Endothelial cell of umbilical vein (primary cell): Measurements from ENCODE around the gene CCP110. TPM values are rescaled to one million over a fixed set of nuclear protein-coding genes. Genes with fewer than 3 reads are reported as not detected.

Experiments
- BruUV-seq: library from RNA; stranded (reverse); fragments of 400-500 nt; replicated peaks from 2 replicates; lab custom pipeline; 2021; lab: Mats Ljungman, UMichigan
- CTCF ChIA-PET: fragments of 300-600, 350-600 bp; sonication (Branson Sonifier 250); formaldehyde crosslinking; loops from one replicate; lab custom pipeline; 2021; ENCODE audit warnings: antibody characterized with exemption, inconsistent platforms; lab: Charles Lee
- POLR2A ChIA-PET: fragments of 300-600, 350-600 bp; sonication (Branson Sonifier 250); formaldehyde crosslinking; loops from one replicate; lab custom pipeline; 2021; ENCODE audit warnings: antibody characterized with exemption, inconsistent platforms; lab: Charles Lee
- DNase-seq: peaks from one replicate; pipeline ENCODE4 v3.0.0-alpha.2; 2011; ENCODE audit warnings: low read depth, low spot score
- FAIRE-seq: peaks from 2 replicates; lab custom pipeline; 2011; peaks lifted over from hg19 to GRCh38; lab: Jason Lieb, UNC
- H2AFZ ChIP-seq: 2 replicates; pipeline ENCODE4 v1.6.0; 2012; ENCODE audit warnings: low read depth, low read length, control low read depth, inconsistent platforms
- H3K27ac ChIP-seq: 2 replicates; pipeline ENCODE4 v1.5.1; 2011; ENCODE audit warnings: low read depth, mild to moderate bottlenecking, control low read depth, low read length, moderate library complexity; ENCODE audit not compliant: insufficient read depth
- H3K27me3 ChIP-seq, 2 experiments: 2 replicates each; pipeline versions ENCODE4 v1.6.0 to v1.6.1; 2011; ENCODE audit warnings: low read length in 2 of 2, mixed read lengths in 1 of 2; ENCODE audit not compliant: control insufficient read depth in 2 of 2, insufficient read depth in 2 of 2
- H3K36me3 ChIP-seq, 2 experiments: 2 replicates in 1 of 2; 3 replicates in 1 of 2; pipeline ENCODE4 v1.5.1; 2011; ENCODE audit warnings: low read length in 2 of 2, mild to moderate bottlenecking in 1 of 2, moderate library complexity in 1 of 2; ENCODE audit not compliant: control insufficient read depth in 2 of 2, insufficient read depth in 2 of 2; ENCODE audit errors: extremely low read depth in 1 of 2
- H3K4me1 ChIP-seq: 3 replicates; pipeline ENCODE4 v1.5.1; 2011; ENCODE audit warnings: mild to moderate bottlenecking, low read length; ENCODE audit not compliant: control insufficient read depth, insufficient read depth; ENCODE audit errors: extremely low read depth
- H3K4me2 ChIP-seq: 2 replicates; pipeline ENCODE4 v1.6.1; 2011; ENCODE audit warnings: low read length, control low read depth, mixed read lengths; ENCODE audit not compliant: insufficient read depth
- H3K4me3 ChIP-seq, 3 experiments: fragments of 200-600 bp in 1 of 3; sonication (generic), shearing (Covaris generic) in 1 of 3; replicated peaks in 1 of 3; 2 replicates each; pipeline ENCODE4 v1.5.1; 2011 to 2016; ENCODE audit warnings: control low read depth in 3 of 3, low read length in 3 of 3, mild to moderate bottlenecking in 2 of 3, inconsistent platforms in 1 of 3, low read depth in 1 of 3, moderate library complexity in 1 of 3; ENCODE audit not compliant: insufficient read depth in 1 of 3
- H3K79me2 ChIP-seq: 2 replicates; pipeline ENCODE4 v1.6.0; 2012; ENCODE audit warnings: low read length, inconsistent platforms; ENCODE audit not compliant: control insufficient read depth, insufficient read depth
- H3K9ac ChIP-seq: replicated peaks from 2 replicates; pipeline ENCODE3; 2011; ENCODE audit warnings: low read length, control low read depth; ENCODE audit not compliant: insufficient read depth; ENCODE audit errors: extremely low read depth
- H3K9me1 ChIP-seq: replicated peaks from 3 replicates; pipeline ENCODE4 v1.6.0; 2011; ENCODE audit warnings: mild to moderate bottlenecking, low read length; ENCODE audit not compliant: control insufficient read depth, insufficient read depth; ENCODE audit errors: extremely low read depth
- H3K9me3 ChIP-seq: replicated peaks from 2 replicates; pipeline ENCODE4 v1.5.1; 2012; ENCODE audit warnings: low read length, inconsistent platforms; ENCODE audit not compliant: control insufficient read depth, insufficient read depth
- H4K20me1 ChIP-seq: replicated peaks from 2 replicates; pipeline ENCODE3; 2011; ENCODE audit warnings: mild to moderate bottlenecking, low read length; ENCODE audit not compliant: control insufficient read depth, insufficient read depth; ENCODE audit errors: extremely low read depth
- CTCF ChIP-seq, 2 donors: IDR thresholded peaks; 1 replicate in 1 of 2; 2 replicates in 1 of 2; pipeline ENCODE4 v1.5.1; 2011; ENCODE audit warnings: low read length in 2 of 2, mild to moderate bottlenecking in 2 of 2, moderate library complexity in 2 of 2, control low read depth in 1 of 2, inconsistent platforms in 1 of 2, low read depth in 1 of 2; ENCODE audit not compliant: insufficient read depth in 1 of 2; ENCODE audit errors: extremely low read depth in 1 of 2
- MYC ChIP-seq: IDR thresholded peaks from one replicate; pipeline ENCODE4 v1.6.1; 2011; ENCODE audit warnings: mild to moderate bottlenecking, low read depth, low read length
- dilution Hi-C: fragments of 300-500 bp; cut with MboI; formaldehyde crosslinking; loops from one replicate; pipeline ENCODE4 v1.15.0; 2019; ENCODE audit warnings: low sequenced_read_pairs; ENCODE audit not compliant: extremely low pct_ligation_motif_present
- intact Hi-C: fragments of 100-400 bp; cut with micrococcal nuclease; formaldehyde crosslinking; loops from one replicate; pipeline ENCODE4 v1.10.0; 2022
- polyA plus RNA-seq, 4 experiments: library from polyadenylated mRNA; depleted of rRNA in 3 of 4; stranded (reverse) in 3 of 4; unstranded in 1 of 4; fragments of >200 nt; gene quantifications; 2 replicates each; pipeline versions ENCODE4 v1.2.1 to v1.2.3, GENCODE V29; 2011 to 2012; ENCODE audit warnings: missing spikeins in 1 of 4
- total RNA-seq: library from RNA; stranded (reverse); gene quantifications from 2 replicates; pipeline ENCODE4 v1.2.3, GENCODE V29; 2021

The CCP110 gene
- total and polyA plus RNA-seq, 2 donors (not counting 3 experiments of a cell fraction or from before 2014, with no cell fraction given): 3.7 to 16.5 TPM

GRCh38 chr16:19555938-19556771, 32.4 kb downstream of the CCP110 start:
- no peaks in the 10 kb centered on the region for H3K27me3 ChIP-seq
- peak overlapping the region; percentile 41 for H3K4me2 ChIP-seq
- no peak for TF ChIP-seq MYC
- peak in 1 of 2 donors; percentile 20 for TF ChIP-seq CTCF (IDR thresholded peaks at IDR 0.05; ENCODE audit: extremely low read depth in 1 of 2, insufficient read depth in 1 of 2, low read depth in 1 of 2, low read length in 2 of 2)
- peak overlapping the region; percentile 82 for H2AFZ ChIP-seq
- H3K9me3 ChIP-seq: no peaks in the 10 kb centered on the region
- peaks cover 0 to 2% of the 10 kb centered on the region in 2 experiments for H3K36me3 ChIP-seq
- H3K79me2 ChIP-seq: peaks cover 7% of the 10 kb centered on the region
- FAIRE-seq (peak; percentile 77), DNase-seq (peak; percentile 52)
- H3K4me1 ChIP-seq: peaks cover 6% of the 10 kb centered on the region
- peak overlapping the region; percentile 96 for H3K9ac ChIP-seq
- dilution Hi-C loops: no loop called here
- peak overlapping the region; percentile 85 for H3K27ac ChIP-seq
- peak overlapping the region; percentile 67 to 77 (median 68) for H3K4me3 ChIP-seq
- CTCF ChIA-PET: interaction anchor here (0.6 to 3.6 kb wide), 23 partner anchors 10 to 754 kb away, joined by 3 to 33 read pairs (median 4); partner anchors contain the start of genes ARL6IP1, CCP110, COQ7 and GDE1
- POLR2A ChIA-PET: interaction anchor here (0.6 kb wide), 1 partner anchor 139 kb away, joined by 4 read pairs; no protein-coding TSS in a partner anchor
- BruUV-seq: TSS peak; percentile 81
- no peaks in the 10 kb centered on the region for H3K9me1 ChIP-seq
- intact Hi-C loops: loop anchor here (2.0 to 5.0 kb wide), 2 partner anchors 33 to 161 kb away; partner anchors contain the start of genes CCP110, GDE1, IQCK and KNOP1
- H4K20me1 ChIP-seq: no peaks in the 10 kb centered on the region
